H1 (cell line): ENCODE data around the gene REG4. TPM values are rescaled to one million over a fixed set of nuclear protein-coding genes. Genes with fewer than 3 reads are reported as not detected.

Experiments
- CTCF ChIA-PET: fragments of 300-600 bp; sonication (Branson Sonifier 250); formaldehyde crosslinking; loops from one replicate; lab custom pipeline; 2021; ENCODE audit not compliant: partially characterized antibody; lab: Charles Lee
- POLR2A ChIA-PET: fragments of 300-600 bp; sonication (Branson Sonifier 250); formaldehyde crosslinking; loops from one replicate; lab custom pipeline; 2021; ENCODE audit warnings: inconsistent platforms; ENCODE audit not compliant: partially characterized antibody; lab: Charles Lee
- DNase-seq, 2 experiments: peaks; one replicate each; pipeline versions ENCODE4 v3.0.0 to v3.0.0-alpha.2; 2010 to 2022; ENCODE audit warnings: low spot score in 2 of 2, low read depth in 1 of 2, mixed read lengths in 1 of 2
- FAIRE-seq: peaks from 2 replicates; lab custom pipeline; 2011; peaks lifted over from hg19 to GRCh38; lab: Jason Lieb, UNC
- H2AFZ ChIP-seq: 2 replicates; pipeline ENCODE4 v1.8.1; 2012; ENCODE audit warnings: low read length, inconsistent platforms
- H2AK5ac ChIP-seq: 2 replicates; pipeline ENCODE4 v1.6.1; 2013; ENCODE audit warnings: low read depth, low read length
- H2BK120ac ChIP-seq: replicated peaks from 2 replicates; pipeline ENCODE3; 2013; ENCODE audit warnings: low read depth, low read length, inconsistent platforms
- H2BK12ac ChIP-seq: 2 replicates; pipeline ENCODE4 v1.6.1; 2013; ENCODE audit warnings: low read depth, low read length
- H2BK15ac ChIP-seq: 2 replicates; pipeline ENCODE4 v1.6.1; 2013; ENCODE audit warnings: low read length
- H2BK20ac ChIP-seq: 2 replicates; pipeline ENCODE4 v1.6.1; 2013; ENCODE audit warnings: low read length
- H2BK5ac ChIP-seq: 2 replicates; pipeline ENCODE4 v1.6.1; 2013; ENCODE audit warnings: low read depth, low read length
- H3K14ac ChIP-seq: 2 replicates; pipeline ENCODE4 v1.6.1; 2013; ENCODE audit warnings: inconsistent platforms; ENCODE audit not compliant: insufficient read length
- H3K18ac ChIP-seq: 2 replicates; pipeline ENCODE4 v1.6.1; 2013; ENCODE audit warnings: low read length; ENCODE audit errors: extremely low read depth
- H3K23ac ChIP-seq: 2 replicates; pipeline ENCODE4 v1.6.1; 2013; ENCODE audit warnings: inconsistent platforms; ENCODE audit not compliant: insufficient read length
- H3K23me2 ChIP-seq: 2 replicates; pipeline ENCODE4 v1.6.1; 2013; ENCODE audit warnings: low read depth, low read length
- H3K27ac ChIP-seq: 2 replicates; pipeline ENCODE4 v1.6.1; 2011; ENCODE audit warnings: low read depth, low read length, inconsistent platforms
- H3K27me3 ChIP-seq, 4 experiments: replicated peaks in 1 of 4; 1 replicate in 1 of 4; 2 replicates in 3 of 4; pipeline versions ENCODE4 v1.6.1 to v1.8.1; 2011 to 2013; ENCODE audit warnings: low read length in 3 of 4, mild to moderate bottlenecking in 3 of 4, inconsistent platforms in 2 of 4, mixed read lengths in 2 of 4, moderate library complexity in 1 of 4; ENCODE audit not compliant: control insufficient read depth in 3 of 4, insufficient read depth in 3 of 4; ENCODE audit errors: extremely low read depth in 1 of 4
- H3K36me3 ChIP-seq, 4 experiments: 2 replicates each; pipeline versions ENCODE4 v1.6.1 to v1.8.1; 2011 to 2013; ENCODE audit warnings: mild to moderate bottlenecking in 4 of 4, low read length in 3 of 4, moderate library complexity in 2 of 4, control low read depth in 1 of 4, inconsistent platforms in 1 of 4; ENCODE audit not compliant: insufficient read depth in 4 of 4, control insufficient read depth in 2 of 4
- H3K4ac ChIP-seq: replicated peaks from 2 replicates; pipeline ENCODE3; 2013; ENCODE audit warnings: low read length, low read depth, mixed read lengths, inconsistent platforms; ENCODE audit not compliant: insufficient read length
- H3K4me1 ChIP-seq, 4 experiments: replicated peaks in 1 of 4; 1 replicate in 1 of 4; 2 replicates in 3 of 4; pipeline versions ENCODE4 v1.6.1 to v1.8.1; 2011 to 2013; ENCODE audit warnings: low read length in 3 of 4, inconsistent platforms in 2 of 4, mixed read lengths in 1 of 4; ENCODE audit not compliant: insufficient read depth in 4 of 4, control insufficient read depth in 3 of 4
- H3K4me2 ChIP-seq, 2 experiments: 2 replicates each; pipeline versions ENCODE4 v1.6.1 to v1.8.1; 2011 to 2013; ENCODE audit warnings: low read depth in 2 of 2, low read length in 2 of 2, control low read depth in 1 of 2, inconsistent platforms in 1 of 2, mild to moderate bottlenecking in 1 of 2; ENCODE audit not compliant: insufficient read depth in 1 of 2
- H3K4me3 ChIP-seq, 4 experiments: fragments of 200-600, 300-600 bp in 1 of 4; sonication (generic), shearing (Covaris generic), sonication (Bioruptor Twin) in 1 of 4; 2 replicates each; pipeline versions ENCODE4 v1.5.1 to v1.8.1; 2011 to 2016; ENCODE audit warnings: low read length in 4 of 4, low read depth in 3 of 4, control low read depth in 2 of 4, inconsistent platforms in 2 of 4, mild to moderate bottlenecking in 2 of 4, mixed read lengths in 1 of 4, moderate library complexity in 1 of 4; ENCODE audit not compliant: insufficient read depth in 2 of 4; ENCODE audit errors: extremely low read depth in 1 of 4
- H3K56ac ChIP-seq: replicated peaks from 2 replicates; pipeline ENCODE3; 2013; ENCODE audit warnings: low read depth, mild to moderate bottlenecking, mixed read lengths, low read length, inconsistent platforms; ENCODE audit not compliant: insufficient read length
- H3K79me1 ChIP-seq: 2 replicates; pipeline ENCODE4 v1.6.1; 2013; ENCODE audit warnings: low read depth, low read length, control low read depth
- H3K79me2 ChIP-seq, 2 experiments: 2 replicates each; pipeline versions ENCODE4 v1.6.1 to v1.8.1; 2012 to 2013; ENCODE audit warnings: low read length in 2 of 2, mild to moderate bottlenecking in 2 of 2, inconsistent platforms in 1 of 2; ENCODE audit not compliant: insufficient read depth in 2 of 2, control insufficient read depth in 1 of 2
- H3K9ac ChIP-seq, 4 experiments: replicated peaks in 1 of 4; 1 replicate in 1 of 4; 2 replicates in 3 of 4; pipeline versions ENCODE4 v1.6.1 to v1.8.1; 2011 to 2013; ENCODE audit warnings: low read depth in 3 of 4, low read length in 3 of 4, control low read depth in 2 of 4, mild to moderate bottlenecking in 2 of 4, moderate library complexity in 2 of 4, inconsistent platforms in 1 of 4; ENCODE audit errors: extremely low read depth in 1 of 4
- H3K9me3 ChIP-seq, 2 experiments: 2 replicates each; pipeline versions ENCODE4 v1.6.1 to v1.8.1; 2012 to 2013; ENCODE audit warnings: mild to moderate bottlenecking in 2 of 2, moderate library complexity in 2 of 2, control low read depth in 1 of 2, inconsistent platforms in 1 of 2, low read depth in 1 of 2, low read length in 1 of 2, mixed read lengths in 1 of 2; ENCODE audit not compliant: insufficient read depth in 2 of 2
- H4K20me1 ChIP-seq, 2 experiments: replicated peaks in 1 of 2; 2 replicates each; pipeline versions ENCODE3 to v1.8.1; 2011 to 2013; ENCODE audit warnings: inconsistent platforms in 2 of 2, low read length in 2 of 2, mild to moderate bottlenecking in 1 of 2; ENCODE audit not compliant: insufficient read depth in 2 of 2, control insufficient read depth in 1 of 2
- H4K5ac ChIP-seq: 2 replicates; pipeline ENCODE4 v1.6.1; 2013; ENCODE audit warnings: low read length, low read depth, mixed read lengths, inconsistent platforms; ENCODE audit not compliant: insufficient read length
- H4K8ac ChIP-seq: 2 replicates; pipeline ENCODE4 v1.8.0; 2013; ENCODE audit warnings: mild to moderate bottlenecking, moderate library complexity, low read length, inconsistent platforms; ENCODE audit not compliant: insufficient read depth; ENCODE audit errors: extremely low read depth
- H4K91ac ChIP-seq: replicated peaks from 2 replicates; pipeline ENCODE3; 2013; ENCODE audit warnings: low read length, mixed read lengths, inconsistent platforms; ENCODE audit not compliant: insufficient read length
- JUND ChIP-seq: IDR thresholded peaks from 2 replicates; pipeline ENCODE4 v1.6.1; 2011; ENCODE audit warnings: mild to moderate bottlenecking, improper control_type of control experiment, low read length
- PHF8 ChIP-seq: fragments of 200-600 bp; sonication (generic); conservative IDR thresholded peaks from 2 replicates; pipeline ENCODE4 v1.7.1; 2012; ENCODE audit warnings: low read depth, mild to moderate bottlenecking, inconsistent platforms, low read length, moderate library complexity
- SAP30 ChIP-seq: fragments of 300-600 bp; sonication (generic); IDR thresholded peaks from 2 replicates; pipeline ENCODE4 v1.7.1; 2012; ENCODE audit warnings: low read length, moderate library complexity, mild to moderate bottlenecking, inconsistent platforms; ENCODE audit not compliant: insufficient read depth, insufficient replicate concordance
- SIX5 ChIP-seq: IDR thresholded peaks from 2 replicates; pipeline ENCODE4 v1.6.1; 2011; ENCODE audit warnings: mild to moderate bottlenecking, low read depth, low read length
- TAF1 ChIP-seq: IDR thresholded peaks from 2 replicates; pipeline ENCODE4 v1.6.1; 2011; ENCODE audit warnings: mild to moderate bottlenecking, low read depth, low read length
- USF2 ChIP-seq: IDR thresholded peaks from 2 replicates; pipeline ENCODE4 v1.6.1; 2011; ENCODE audit warnings: low read length, improper control_type of control experiment
- WGBS, 2 experiments: shearing (Covaris generic) in 1 of 2; methylation state at CpG; one replicate each; pipeline versions ENCODE4 v1.1.6 to v1.1.7; 2013 to 2015; ENCODE audit warnings: low lambda C conversion rate in 2 of 2, mixed read lengths in 2 of 2, inconsistent platforms in 1 of 2, low coverage in 1 of 2, missing lambda C conversion rate in 1 of 2; ENCODE audit not compliant: insufficient replicate concordance in 2 of 2, insufficient coverage in 1 of 2, insufficient read length in 1 of 2; ENCODE audit errors: extremely low coverage in 1 of 2, missing lambda C conversion rate in 1 of 2; 5-methylcytosine and 5-hydroxymethylcytosine counted together
- polyA plus RNA-seq, 7 experiments: library from polyadenylated mRNA; depleted of rRNA in 3 of 7; stranded (reverse) in 5 of 7; unstranded in 2 of 7; fragments of >200 nt in 5 of 7; fragments of 200-250 nt in 2 of 7; gene quantifications; 1 replicate in 5 of 7; 2 replicates in 1 of 7; 4 replicates in 1 of 7; pipeline versions ENCODE4 v1.2.1 to v1.2.3, GENCODE V29; 2011 to 2013; ENCODE audit warnings: missing spikeins in 2 of 7, mixed read lengths in 2 of 7
- total RNA-seq: library from RNA; stranded (reverse); fragmentation: NEBNext Ultra II Directional; extraction: Animal tissue kit (Norgen Biotek cat#: 25700); gene quantifications from 2 replicates; pipeline ENCODE4 v1.2.1, GENCODE V29; 2021

Gene REG4
- total and polyA plus RNA-seq, 2 of the 8 experiments (the other 6 are each of a cell fraction or from before 2014, with no cell fraction given) = not detected

- Histone ChIP-seq H4K5ac (no peak overlapping the region), H3K14ac (no peak overlapping the region), H3K23ac (no peak overlapping the region), H3K4me3 (no peak overlapping the region), H3K36me3 (no peaks in the 10 kb centered on the region), H3K4me1 (peaks cover 0 to 3% (median 0%) of the 10 kb centered on the region in 4 experiments; a peak in 2 of 7 replicates), H4K8ac (no peak overlapping the region), H3K27ac (no peak overlapping the region), H3K79me1 (no peaks in the 10 kb centered on the region), H2BK12ac (no peak overlapping the region), H3K9me3 (no peaks in the 10 kb centered on the region), H2BK15ac (no peak overlapping the region), H2BK120ac (no peak overlapping the region), H3K79me2 (no peaks in the 10 kb centered on the region), H3K9ac (no peak overlapping the region), H4K20me1 (no peaks in the 10 kb centered on the region), H2AK5ac (no peak overlapping the region), H4K91ac (no peak overlapping the region), H2BK20ac (no peak overlapping the region), H3K4me2 (no peak overlapping the region), H3K4ac (no peak overlapping the region), H3K56ac (no peak overlapping the region), H2BK5ac (no peak overlapping the region), H2AFZ (no peak overlapping the region), H3K23me2 (no peaks in the 10 kb centered on the region), H3K27me3 (peaks cover 0 to 3% (median 1%) of the 10 kb centered on the region in 4 experiments; a peak in 2 of 7 replicates), H3K18ac (no peak overlapping the region)
- ChIA-PET POLR2A (interaction anchor here (0.6 kb wide), 1 partner anchor 14 kb away, joined by 3 read pairs; no protein-coding TSS in a partner anchor), CTCF (interaction anchor here (0.6 to 7.7 kb wide), 2 partner anchors 18 to 273 kb away, joined by 3 to 67 read pairs; no protein-coding TSS in a partner anchor)
- TF ChIP-seq PHF8 (no peak), SAP30 (no peak), SIX5 (no peak), JUND (no peak), TAF1 (no peak), USF2 (no peak)
- DNase-seq = no peak
- FAIRE-seq = no peak
- 78% methylated on average over 1 of the region's 1 CpG; no CpG with 5 or more reads in 1 of the 2 experiments for WGBS, 2 experiments
These were observed 48.3 kb downstream of the REG4 start for GRCh38 chr1:119762953-119763352.
